Tibial artery (tissue), 4 donors: ENCODE measurements around the gene SACS.

Experiments used
- DNase-seq, 2 donors: peaks; one replicate each; pipeline ENCODE4 v3.0.0-alpha.2; 2019
- H3K27ac ChIP-seq, 2 donors: fragments of 200-600 bp; sonication (generic) in 1 of 2; 1 replicate in 1 of 2; 2 replicates in 1 of 2; pipeline ENCODE4 v1.5.1; 2018 to 2019; ENCODE audit warnings: mild to moderate bottlenecking in 1 of 2
- H3K27me3 ChIP-seq, 2 donors: fragments of 200-600 bp; sonication (generic) in 1 of 2; one replicate each; pipeline versions ENCODE4 v1.5.1 to v1.6.0; 2016 to 2019
- H3K36me3 ChIP-seq, 3 donors: fragments of 200-600 bp; sonication (generic) in 2 of 3; one replicate each; pipeline ENCODE4 v1.5.1; 2016 to 2019; ENCODE audit warnings: mild to moderate bottlenecking in 2 of 3
- H3K4me1 ChIP-seq, 4 donors: fragments of 200-600 bp; sonication (generic) in 2 of 4; 1 replicate in 3 of 4; 2 replicates in 1 of 4; pipeline ENCODE4 v1.5.1; 2016 to 2019
- H3K4me3 ChIP-seq, 2 donors: fragments of 200-600 bp; sonication (generic) in 1 of 2; 1 replicate in 1 of 2; 2 replicates in 1 of 2; pipeline ENCODE4 v1.5.1; 2018 to 2019; ENCODE audit warnings: mild to moderate bottlenecking in 2 of 2
- H3K9me3 ChIP-seq, 3 donors: fragments of 200-600 bp; sonication (generic) in 1 of 3; one replicate each; pipeline ENCODE4 v1.5.1; 2016 to 2019
- CTCF ChIP-seq, 2 experiments: fragments of 200-600 bp in 1 of 2; fragments of 450-650 bp in 1 of 2; IDR thresholded peaks; one replicate each; pipeline ENCODE4 v1.5.1; 2017 to 2019; ENCODE audit warnings: antibody characterized with exemption in 2 of 2, mild to moderate bottlenecking in 1 of 2, moderate library complexity in 1 of 2
- intact Hi-C: fragments of 100-400 bp; cut with DNase I; formaldehyde crosslinking; loops from one replicate; pipeline ENCODE4 v1.15.0; 2023; ENCODE audit warnings: low total_unique reads

The SACS gene

GRCh38 chr13:23436680-23437079, 3.2 kb upstream of the SACS start:
- H3K27me3 ChIP-seq, result no peaks in the 10 kb centered on the region
- no peak for TF ChIP-seq CTCF (IDR thresholded peaks at IDR 0.05)
- no peaks in the 10 kb centered on the region for H3K36me3 ChIP-seq
- DNase-seq, result no peak
- peaks cover 0 to 4% (median 0%) of the 10 kb centered on the region in 4 donors for H3K4me1 ChIP-seq
- no peaks in the 10 kb centered on the region for H3K9me3 ChIP-seq
- no peak overlapping the region for H3K4me3 ChIP-seq
- H3K27ac ChIP-seq, result no peak overlapping the region
- intact Hi-C loops, result no loop called here

GRCh38 chr13:23434491-23434890, 989 bp upstream of the SACS start:
- no peak overlapping the region for H3K27ac ChIP-seq
- no peak for TF ChIP-seq CTCF (IDR thresholded peaks at IDR 0.05)

GRCh38 chr13:23432626-23433025, 876 bp downstream of the SACS start:
- Histone ChIP-seq H3K4me1 (peaks cover 0 to 41% (median 15%) of the 10 kb centered on the region in 4 donors), H3K36me3 (no peaks in the 10 kb centered on the region), H3K9me3 (no peaks in the 10 kb centered on the region), H3K27me3 (no peaks in the 10 kb centered on the region), H3K27ac (peak overlapping the region; percentile 82 to 88), H3K4me3 (peak overlapping the region; percentile 62 to 71)
- no peak for TF ChIP-seq CTCF (IDR thresholded peaks at IDR 0.05)
- DNase-seq, result no peak
- intact Hi-C loops, result loop anchor here (5.0 kb wide), 1 partner anchor 55 kb away; no protein-coding TSS in a partner anchor

More at GRCh38 chr13:23434491-23434890, 989 bp upstream of the SACS start:
- Histone ChIP-seq H3K36me3 (no peaks in the 10 kb centered on the region), H3K27me3 (no peaks in the 10 kb centered on the region), H3K4me1 (peaks cover 0 to 25% (median 9%) of the 10 kb centered on the region in 4 donors), H3K4me3 (no peak overlapping the region), H3K9me3 (no peaks in the 10 kb centered on the region)
- intact Hi-C loops, result loop anchor here (5.0 kb wide), 1 partner anchor 57 kb away; no protein-coding TSS in a partner anchor
- DNase-seq, result no peak

GRCh38 chr13:23430664-23431063, 2.8 kb downstream of the SACS start:
- intact Hi-C loops, result loop anchor here (5.0 kb wide), 1 partner anchor 53 kb away; no protein-coding TSS in a partner anchor
- Histone ChIP-seq H3K27ac (peak overlapping the region; percentile 29 to 88), H3K4me3 (no peak overlapping the region), H3K4me1 (peaks cover 0 to 53% (median 25%) of the 10 kb centered on the region in 4 donors), H3K9me3 (no peaks in the 10 kb centered on the region), H3K27me3 (no peaks in the 10 kb centered on the region), H3K36me3 (no peaks in the 10 kb centered on the region)
- DNase-seq, result no peak
- no peak for TF ChIP-seq CTCF (IDR thresholded peaks at IDR 0.05)

- intact Hi-C loops, result no loop called here
- no peak for DNase-seq
These were observed 5.5 kb downstream of the SACS start for GRCh38 chr13:23427881-23428528.

More at GRCh38 chr13:23427881-23428528, 5.5 kb downstream of the SACS start:
- Histone ChIP-seq H3K4me3 (peak overlapping the region; percentile 40 to 43), H3K4me1 (peaks cover 0 to 53% (median 25%) of the 10 kb centered on the region in 4 donors), H3K27ac (peak overlapping the region; percentile 77 to 88), H3K36me3 (no peaks in the 10 kb centered on the region), H3K27me3 (no peaks in the 10 kb centered on the region), H3K9me3 (no peaks in the 10 kb centered on the region)
- TF ChIP-seq CTCF (IDR thresholded peaks at IDR 0.05), result no peak
